Measurements from ENCODE around the gene CEP350. TPM values are rescaled to one million over a fixed set of nuclear protein-coding genes. Genes with fewer than 3 reads are reported as not detected.

The CEP350 gene
- total and polyA plus RNA-seq, 12 donors, result 4.1 to 71.4 (median 42.4) TPM

DNA sequence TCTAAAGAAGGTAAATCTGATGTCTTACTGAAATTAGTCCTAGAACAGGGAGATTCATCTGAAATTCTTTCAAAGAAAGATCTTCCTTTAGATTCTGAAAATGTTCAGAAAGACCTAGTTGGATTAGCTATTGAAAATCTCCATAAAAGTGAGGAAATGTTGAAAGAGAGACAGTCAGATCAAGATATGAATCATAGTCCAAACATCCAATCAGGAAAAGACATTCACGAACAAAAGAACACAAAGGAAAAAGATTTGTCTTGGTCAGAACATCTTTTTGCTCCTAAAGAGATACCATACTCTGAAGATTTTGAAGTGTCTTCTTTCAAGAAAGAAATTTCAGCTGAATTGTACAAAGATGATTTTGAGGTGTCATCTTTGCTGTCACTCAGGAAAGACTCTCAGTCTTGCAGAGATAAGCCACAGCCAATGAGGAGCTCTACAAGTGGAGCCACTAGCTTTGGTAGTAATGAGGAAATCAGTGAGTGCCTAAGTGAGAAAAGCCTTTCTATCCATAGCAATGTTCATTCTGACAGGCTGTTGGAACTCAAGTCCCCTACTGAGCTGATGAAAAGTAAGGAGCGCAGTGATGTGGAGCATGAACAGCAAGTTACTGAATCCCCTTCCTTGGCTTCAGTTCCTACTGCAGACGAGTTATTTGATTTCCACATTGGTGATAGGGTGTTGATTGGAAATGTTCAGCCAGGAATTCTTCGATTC lies 138.5 kb downstream of the CEP350 start:
- 88 to 95% (median 91%) methylated on average over 4 of the region's 4 CpGs for WGBS, 4 donors
- peaks cover 0 to 69% of the 10 kb centered on the region in 2 donors for H3K36me3 ChIP-seq (replicated peaks in 1 of 2)
- no peak overlapping the region for H3K27ac ChIP-seq
- intact Hi-C loops (cut with DNase I), result no loop called here
- no peaks in the 10 kb centered on the region for H3K4me1 ChIP-seq (replicated peaks in 1 of 2)
- H3K4me3 ChIP-seq, result no peak overlapping the region
- H3K9me3 ChIP-seq (replicated peaks in 1 of 3), result no peaks in the 10 kb centered on the region
- TF ChIP-seq POLR2A (IDR thresholded peaks at IDR 0.05), result no peak
- TF ChIP-seq, protein P1, sequence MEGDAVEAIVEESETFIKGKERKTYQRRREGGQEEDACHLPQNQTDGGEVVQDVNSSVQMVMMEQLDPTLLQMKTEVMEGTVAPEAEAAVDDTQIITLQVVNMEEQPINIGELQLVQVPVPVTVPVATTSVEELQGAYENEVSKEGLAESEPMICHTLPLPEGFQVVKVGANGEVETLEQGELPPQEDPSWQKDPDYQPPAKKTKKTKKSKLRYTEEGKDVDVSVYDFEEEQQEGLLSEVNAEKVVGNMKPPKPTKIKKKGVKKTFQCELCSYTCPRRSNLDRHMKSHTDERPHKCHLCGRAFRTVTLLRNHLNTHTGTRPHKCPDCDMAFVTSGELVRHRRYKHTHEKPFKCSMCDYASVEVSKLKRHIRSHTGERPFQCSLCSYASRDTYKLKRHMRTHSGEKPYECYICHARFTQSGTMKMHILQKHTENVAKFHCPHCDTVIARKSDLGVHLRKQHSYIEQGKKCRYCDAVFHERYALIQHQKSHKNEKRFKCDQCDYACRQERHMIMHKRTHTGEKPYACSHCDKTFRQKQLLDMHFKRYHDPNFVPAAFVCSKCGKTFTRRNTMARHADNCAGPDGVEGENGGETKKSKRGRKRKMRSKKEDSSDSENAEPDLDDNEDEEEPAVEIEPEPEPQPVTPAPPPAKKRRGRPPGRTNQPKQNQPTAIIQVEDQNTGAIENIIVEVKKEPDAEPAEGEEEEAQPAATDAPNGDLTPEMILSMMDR (IDR thresholded peaks at IDR 0.05), result no peak
- no peaks in the 10 kb centered on the region for H3K27me3 ChIP-seq
- DNase-seq, result no peak

DNA sequence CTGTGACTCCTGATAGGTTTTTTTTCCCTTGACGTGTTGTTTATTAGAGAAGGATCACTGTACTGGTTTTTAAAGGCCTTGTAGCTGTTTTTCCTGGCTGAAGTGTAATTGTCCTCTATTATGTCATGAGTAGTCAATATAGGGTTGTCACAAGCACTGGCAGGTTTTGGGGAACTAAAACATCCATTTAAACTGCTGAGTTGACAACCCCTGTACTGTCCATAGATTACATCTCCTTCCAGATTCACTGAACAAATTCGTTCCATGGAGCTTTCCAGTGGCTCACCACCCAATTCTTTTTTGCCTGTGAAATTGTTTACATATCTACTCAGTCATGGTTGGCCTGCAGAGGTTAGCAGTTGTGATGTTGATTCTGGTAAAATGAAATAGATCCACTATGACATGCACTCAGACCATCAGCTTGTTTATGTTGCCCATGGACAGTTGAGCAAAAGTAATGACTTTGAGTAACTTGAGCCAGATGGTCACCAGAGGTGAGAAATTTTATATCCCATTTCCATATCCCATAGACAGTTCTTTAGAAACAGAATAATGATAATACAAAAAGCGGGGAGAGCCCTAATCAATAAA lies 140.2 kb downstream of the CEP350 start:
- DNase-seq, result no peak
- H3K4me3 ChIP-seq, result no peak overlapping the region
- H3K27ac ChIP-seq, result no peak overlapping the region
- H3K4me1 ChIP-seq (replicated peaks in 1 of 2), result no peaks in the 10 kb centered on the region
- no peaks in the 10 kb centered on the region for H3K9me3 ChIP-seq (replicated peaks in 1 of 3)
- peaks cover 0 to 78% of the 10 kb centered on the region in 2 donors for H3K36me3 ChIP-seq (replicated peaks in 1 of 2)
- WGBS, 4 donors, result 85 to 99% (median 94%) methylated on average over 3 of the region's 3 CpGs
- H3K27me3 ChIP-seq, result no peaks in the 10 kb centered on the region
- no peak for TF ChIP-seq POLR2A (IDR thresholded peaks at IDR 0.05)
- TF ChIP-seq, protein P1 (IDR thresholded peaks at IDR 0.05), result no peak
- intact Hi-C loops (cut with DNase I), result no loop called here

DNA sequence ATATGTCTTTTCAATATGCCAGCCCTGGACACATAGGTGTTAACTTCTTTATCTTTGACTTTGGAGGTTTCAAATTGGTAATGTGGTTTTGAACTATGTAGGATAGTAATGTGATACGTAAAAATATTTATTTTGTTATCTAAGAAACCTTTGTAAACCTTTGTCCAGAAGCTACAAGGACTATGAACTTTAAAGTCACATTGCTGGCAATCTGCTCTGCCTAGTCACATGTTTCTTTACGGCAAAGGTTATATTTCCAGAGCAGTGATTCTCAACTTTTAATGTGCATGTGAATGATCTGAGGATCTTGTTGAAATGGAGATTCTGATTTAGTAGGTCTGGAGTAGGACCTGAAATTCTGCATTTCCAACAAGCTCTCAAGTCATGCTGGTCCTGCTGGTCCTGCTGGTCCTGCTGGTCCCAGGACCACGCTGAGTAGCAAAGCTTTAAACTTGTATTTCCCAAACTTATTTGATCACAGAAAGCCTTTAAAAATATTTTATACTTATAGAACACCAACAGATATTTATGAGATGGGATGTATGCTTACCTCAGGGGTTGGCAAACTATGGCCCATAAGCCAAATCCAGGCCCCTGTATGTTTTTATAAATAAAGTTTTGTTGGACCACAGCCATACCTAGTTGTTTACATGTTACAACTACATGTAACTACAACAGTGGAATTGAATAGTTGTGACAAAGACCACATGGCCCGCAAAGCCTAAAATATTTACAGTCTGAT lies 142.1 kb downstream of the CEP350 start:
- H3K36me3 ChIP-seq (replicated peaks in 1 of 2), result peaks cover 0 to 81% of the 10 kb centered on the region in 2 donors
- WGBS, 4 donors, result 86 to 91% (median 89%) methylated on average over 4 of the region's 4 CpGs
- TF ChIP-seq, protein P1 (IDR thresholded peaks at IDR 0.05), result no peak
- TF ChIP-seq POLR2A (IDR thresholded peaks at IDR 0.05), result no peak
- intact Hi-C loops (cut with DNase I), result no loop called here
- H3K27me3 ChIP-seq, result no peaks in the 10 kb centered on the region
- no peak overlapping the region for H3K4me3 ChIP-seq
- no peak for DNase-seq
- H3K9me3 ChIP-seq (replicated peaks in 1 of 3), result no peaks in the 10 kb centered on the region
- H3K27ac ChIP-seq, result no peak overlapping the region
- H3K4me1 ChIP-seq (replicated peaks in 1 of 2), result no peaks in the 10 kb centered on the region

DNA sequence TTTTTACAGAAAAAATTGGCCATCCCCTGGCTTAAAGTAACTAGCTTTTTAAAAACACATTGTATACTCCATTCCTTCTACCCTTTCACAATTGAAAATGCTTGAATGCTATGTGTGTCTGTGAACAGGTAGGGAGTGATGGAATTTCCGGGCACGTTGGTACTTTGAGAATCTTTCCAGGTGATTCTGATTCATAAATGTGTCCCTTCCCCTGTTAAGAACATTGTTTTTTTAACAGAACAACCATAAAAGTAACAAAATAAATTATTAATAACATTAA lies 142.7 kb downstream of the CEP350 start:
- no peak overlapping the region for H3K4me3 ChIP-seq
- H3K27me3 ChIP-seq, result no peaks in the 10 kb centered on the region
- no peaks in the 10 kb centered on the region for H3K9me3 ChIP-seq (replicated peaks in 1 of 3)
- no peak for DNase-seq
- peaks cover 0 to 76% of the 10 kb centered on the region in 2 donors for H3K36me3 ChIP-seq (replicated peaks in 1 of 2)
- TF ChIP-seq, protein P1 (IDR thresholded peaks at IDR 0.05), result no peak
- no peak for TF ChIP-seq POLR2A (IDR thresholded peaks at IDR 0.05)
- intact Hi-C loops (cut with DNase I), result no loop called here
- H3K27ac ChIP-seq, result no peak overlapping the region
- 94 to 100% (median 97%) methylated on average over 2 of the region's 2 CpGs for WGBS, 4 donors
- no peaks in the 10 kb centered on the region for H3K4me1 ChIP-seq (replicated peaks in 1 of 2)

Data from adrenal gland (tissue), 12 donors.